Measurements from ENCODE around the gene ZNF423.

ZNF423 gene

DNA sequence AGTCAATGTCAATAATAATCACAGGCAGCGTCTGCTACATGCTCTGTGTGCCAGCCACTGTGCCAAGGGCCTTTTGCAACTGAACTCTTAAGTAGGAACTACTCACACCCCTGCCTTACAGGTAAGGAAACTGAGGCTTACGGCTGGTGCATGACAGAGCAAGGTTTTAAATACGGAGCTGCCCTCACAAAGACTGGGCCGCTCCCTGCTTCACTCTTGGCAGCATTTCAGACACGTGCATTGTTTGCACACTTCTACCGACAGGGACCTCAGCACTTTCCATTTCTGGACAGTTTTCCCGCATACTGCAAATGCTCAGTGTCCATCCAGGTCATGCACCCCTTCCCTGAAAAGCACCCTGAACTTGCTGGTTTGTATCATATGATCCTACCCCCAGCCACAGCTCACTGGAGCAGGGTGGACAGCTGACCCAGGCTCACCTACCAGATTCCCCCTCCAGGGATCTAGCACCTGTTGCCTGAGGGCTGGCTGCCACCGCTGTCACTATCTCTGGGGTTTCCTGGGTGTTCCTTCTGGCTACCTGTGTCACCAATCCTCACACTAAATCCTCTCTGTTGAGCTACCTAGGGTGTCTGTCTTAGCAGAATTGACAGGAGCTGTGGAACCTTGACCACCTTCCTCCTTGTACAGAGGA is 339.4 kb downstream of the ZNF423 start:
- TF ChIP-seq PKNOX1 (IDR thresholded peaks at IDR 0.05) (no peak), SUZ12 (IDR thresholded peaks at IDR 0.05) (no peak), TARDBP (IDR thresholded peaks at IDR 0.05) (no peak), ARNT (IDR thresholded peaks at IDR 0.05) (no peak), ELF4 (IDR thresholded peaks at IDR 0.05) (no peak)
- ChIA-PET CTCF (no interaction called here), POLR2A (no interaction called here)
- DNase-seq (ENCODE audit: extremely low spot score): no peak

DNA sequence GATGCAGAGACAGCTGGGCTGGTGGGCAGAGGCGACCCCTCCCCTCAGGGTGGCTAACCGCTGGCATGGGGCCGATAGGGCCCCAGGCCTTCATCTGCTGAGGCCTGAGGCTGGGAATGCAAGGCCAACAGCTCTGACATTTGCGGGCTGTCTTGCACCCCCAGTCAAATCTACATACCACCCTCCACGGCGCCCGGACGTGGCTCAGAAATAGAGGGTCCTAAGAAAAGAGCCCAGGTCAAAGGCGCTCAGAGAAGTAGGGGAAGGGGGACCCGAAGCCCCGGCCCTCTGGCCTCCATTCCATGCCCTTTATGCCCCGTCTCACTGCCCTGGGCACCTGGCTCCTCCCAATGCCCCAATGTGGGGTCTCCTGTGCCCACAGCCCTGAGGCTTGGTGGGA is 340.1 kb downstream of the ZNF423 start:
- TF ChIP-seq ELF4 (IDR thresholded peaks at IDR 0.05) (no peak), HDGF (IDR thresholded peaks at IDR 0.05; ENCODE audit: borderline replicate concordance) (no peak)
- CTCF ChIA-PET: no interaction called here
- POLR2A ChIA-PET: no interaction called here
- no peak for DNase-seq (ENCODE audit: extremely low spot score)

- POLR2A ChIA-PET: no interaction called here
- TF ChIP-seq ZNF384 (IDR thresholded peaks at IDR 0.05): no peak
- no peak for TF ChIP-seq TARDBP (IDR thresholded peaks at IDR 0.05)
- no peak for TF ChIP-seq FOXK2 (IDR thresholded peaks at IDR 0.05)
- no peak for TF ChIP-seq SUZ12 (IDR thresholded peaks at IDR 0.05)
- no peak for TF ChIP-seq FOXM1 (IDR thresholded peaks at IDR 0.05; ENCODE audit: borderline replicate concordance)
- no peak for TF ChIP-seq L3MBTL2 (conservative IDR thresholded peaks at IDR 0.05)
- no peak for TF ChIP-seq HDGF (IDR thresholded peaks at IDR 0.05; ENCODE audit: borderline replicate concordance)
- TF ChIP-seq ELF4 (IDR thresholded peaks at IDR 0.05): no peak
- TF ChIP-seq CTBP1 (IDR thresholded peaks at IDR 0.05; ENCODE audit: borderline replicate concordance): no peak
- no peak for TF ChIP-seq FOXA1 (IDR thresholded peaks at IDR 0.05)
- TF ChIP-seq NFRKB (IDR thresholded peaks at IDR 0.05): no peak
- no peak for TF ChIP-seq LEF1 (IDR thresholded peaks at IDR 0.05; ENCODE audit: borderline replicate concordance)
- TF ChIP-seq ARNT (IDR thresholded peaks at IDR 0.05): no peak
- TF ChIP-seq SP1 (IDR thresholded peaks at IDR 0.05): no peak
- TF ChIP-seq PKNOX1 (IDR thresholded peaks at IDR 0.05): no peak
- no peak for TF ChIP-seq BHLHE40 (IDR thresholded peaks at IDR 0.05; ENCODE audit: borderline replicate concordance)
- no peak for DNase-seq (ENCODE audit: extremely low spot score)
- CTCF ChIA-PET: no interaction called here
These were observed 340.8 kb downstream of the ZNF423 start for GRCh38 chr16:49515016-49515565.

DNA sequence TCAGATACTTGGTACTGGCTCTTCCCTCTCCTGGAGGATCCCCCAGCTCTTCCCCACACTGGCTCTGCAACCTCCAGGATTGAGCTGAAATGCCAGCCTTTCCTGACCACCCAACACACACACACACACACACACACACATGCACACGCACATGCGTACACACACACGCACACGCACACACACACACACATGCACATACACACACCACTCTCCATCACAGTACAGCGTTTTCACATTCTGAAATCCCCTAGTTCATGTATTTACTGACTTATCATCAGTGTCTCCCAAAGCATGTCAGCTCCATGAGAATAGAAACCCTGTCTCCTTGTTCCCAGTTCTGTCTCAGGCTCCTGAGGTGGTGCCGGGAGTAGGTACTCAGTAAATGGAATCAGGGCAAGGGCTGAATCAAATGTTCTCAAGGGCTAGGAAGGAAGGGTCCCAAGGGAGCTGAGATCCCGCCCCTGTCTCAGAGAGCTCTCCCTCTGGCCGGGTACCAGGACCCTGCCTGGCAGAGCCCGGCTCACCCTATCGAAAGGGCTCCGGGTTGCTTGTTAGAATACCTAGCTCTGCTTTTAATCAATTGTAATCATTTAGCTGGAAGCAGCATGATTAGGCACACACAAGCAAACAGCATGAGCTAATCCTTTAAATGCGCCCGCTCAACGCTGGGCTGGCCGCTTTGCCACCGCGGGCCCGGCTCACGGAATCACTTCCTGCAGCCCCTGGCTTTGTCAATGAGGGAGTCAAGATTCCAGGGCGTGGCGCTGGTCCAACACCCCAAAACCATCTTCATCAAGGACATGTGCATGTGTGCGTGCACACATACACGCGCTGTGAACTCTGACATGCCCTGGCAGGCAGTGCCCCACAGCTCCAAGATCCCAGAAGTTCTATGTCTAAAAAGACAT is 341.6 kb downstream of the ZNF423 start:
- TF ChIP-seq FOXK2 (IDR thresholded peaks at IDR 0.05): no peak
- no peak for TF ChIP-seq PKNOX1 (IDR thresholded peaks at IDR 0.05)
- TF ChIP-seq TARDBP (IDR thresholded peaks at IDR 0.05): no peak
- TF ChIP-seq ELF4 (IDR thresholded peaks at IDR 0.05): no peak
- TF ChIP-seq LEF1 (IDR thresholded peaks at IDR 0.05; ENCODE audit: borderline replicate concordance): no peak
- no peak for TF ChIP-seq FOXA1 (IDR thresholded peaks at IDR 0.05)
- TF ChIP-seq CTBP1 (IDR thresholded peaks at IDR 0.05; ENCODE audit: borderline replicate concordance): no peak
- TF ChIP-seq ZNF384 (IDR thresholded peaks at IDR 0.05): no peak
- ChIA-PET CTCF (no interaction called here), POLR2A (no interaction called here)
- DNase-seq (ENCODE audit: extremely low spot score): no peak

GRCh38 chr16:49513040-49513439 is 342.9 kb downstream of the ZNF423 start:
- TF ChIP-seq HDGF (IDR thresholded peaks at IDR 0.05; ENCODE audit: borderline replicate concordance) (no peak), ELF4 (IDR thresholded peaks at IDR 0.05) (no peak)
- ChIA-PET POLR2A (no interaction called here), CTCF (no interaction called here)
- DNase-seq (ENCODE audit: extremely low spot score): peak; percentile 50

GRCh38 chr16:49510654-49511305 is 345.1 kb downstream of the ZNF423 start:
- TF ChIP-seq SP1 (IDR thresholded peaks at IDR 0.05): no peak
- no peak for TF ChIP-seq LEF1 (IDR thresholded peaks at IDR 0.05; ENCODE audit: borderline replicate concordance)
- no peak for TF ChIP-seq FOXA1 (IDR thresholded peaks at IDR 0.05)
- no peak for TF ChIP-seq L3MBTL2 (conservative IDR thresholded peaks at IDR 0.05)
- TF ChIP-seq CTBP1 (IDR thresholded peaks at IDR 0.05; ENCODE audit: borderline replicate concordance): no peak
- no peak for TF ChIP-seq ELF4 (IDR thresholded peaks at IDR 0.05)
- TF ChIP-seq SUZ12 (IDR thresholded peaks at IDR 0.05): no peak
- no peak for TF ChIP-seq BHLHE40 (IDR thresholded peaks at IDR 0.05; ENCODE audit: borderline replicate concordance)
- TF ChIP-seq HDGF (IDR thresholded peaks at IDR 0.05; ENCODE audit: borderline replicate concordance): no peak
- no peak for TF ChIP-seq ARNT (IDR thresholded peaks at IDR 0.05)
- no peak for TF ChIP-seq PKNOX1 (IDR thresholded peaks at IDR 0.05)
- no peak for TF ChIP-seq FOXM1 (IDR thresholded peaks at IDR 0.05; ENCODE audit: borderline replicate concordance)
- TF ChIP-seq FOXK2 (IDR thresholded peaks at IDR 0.05): no peak
- no peak for TF ChIP-seq ZNF384 (IDR thresholded peaks at IDR 0.05)
- no peak for TF ChIP-seq NFRKB (IDR thresholded peaks at IDR 0.05)
- no peak for TF ChIP-seq TARDBP (IDR thresholded peaks at IDR 0.05)
- ChIA-PET POLR2A (no interaction called here), CTCF (no interaction called here)
- no peak for DNase-seq (ENCODE audit: extremely low spot score)
